Upper lobe of left lung (tissue), 4 donors: ENCODE results near the gene SENP2.

ENCODE experiments used
- CTCF ChIP-seq, 6 experiments: fragments of 450-650 bp in 4 of 6; fragments of 200-600 bp in 2 of 6; sonication (generic) in 2 of 6; IDR thresholded peaks; one replicate each; pipeline ENCODE4 v1.5.1; 2016 to 2019; ENCODE audit warnings: antibody characterized with exemption in 6 of 6
- EP300 ChIP-seq, 4 donors: sonication (generic); formaldehyde crosslinking; IDR thresholded peaks; one replicate each; pipeline ENCODE4 v1.5.1; 2017; ENCODE audit warnings: antibody characterized with exemption in 4 of 4, control low read depth in 2 of 4
- POLR2A ChIP-seq, 4 donors: fragments of 450-650 bp; IDR thresholded peaks; one replicate each; pipeline ENCODE4 v1.5.1; 2016 to 2017; ENCODE audit warnings: antibody characterized with exemption in 4 of 4, mild to moderate bottlenecking in 2 of 4

- TF ChIP-seq POLR2A (IDR thresholded peaks at IDR 0.05): no peak
- no peak for TF ChIP-seq CTCF (IDR thresholded peaks at IDR 0.05)
- TF ChIP-seq EP300 (IDR thresholded peaks at IDR 0.05): no peak
Observed at GRCh38 chr3:185582871-185583270, 3.2 kb upstream of the SENP2 start.
